HL-60 (cell line): ENCODE data around the gene CHCHD1.

Experiments
- GABPA ChIP-seq: IDR thresholded peaks from 2 replicates; pipeline ENCODE4 v1.6.1; 2012; ENCODE audit warnings: low read depth
- POLR2AphosphoS5 ChIP-seq: IDR thresholded peaks from 2 replicates; pipeline ENCODE4 v1.6.1; 2012; ENCODE audit warnings: low read depth
- TF ChIP-seq, protein P1 (sequence below): IDR thresholded peaks from one replicate; pipeline ENCODE4 v1.5.1; 2011; ENCODE audit warnings: low read length, control low read depth, inconsistent platforms; ENCODE audit not compliant: insufficient read depth
- TF ChIP-seq, protein P2 (sequence below): IDR thresholded peaks from 2 replicates; pipeline ENCODE4 v1.6.1; 2012; ENCODE audit warnings: low read depth; ENCODE audit not compliant: insufficient replicate concordance

- TF ChIP-seq, protein P1, sequence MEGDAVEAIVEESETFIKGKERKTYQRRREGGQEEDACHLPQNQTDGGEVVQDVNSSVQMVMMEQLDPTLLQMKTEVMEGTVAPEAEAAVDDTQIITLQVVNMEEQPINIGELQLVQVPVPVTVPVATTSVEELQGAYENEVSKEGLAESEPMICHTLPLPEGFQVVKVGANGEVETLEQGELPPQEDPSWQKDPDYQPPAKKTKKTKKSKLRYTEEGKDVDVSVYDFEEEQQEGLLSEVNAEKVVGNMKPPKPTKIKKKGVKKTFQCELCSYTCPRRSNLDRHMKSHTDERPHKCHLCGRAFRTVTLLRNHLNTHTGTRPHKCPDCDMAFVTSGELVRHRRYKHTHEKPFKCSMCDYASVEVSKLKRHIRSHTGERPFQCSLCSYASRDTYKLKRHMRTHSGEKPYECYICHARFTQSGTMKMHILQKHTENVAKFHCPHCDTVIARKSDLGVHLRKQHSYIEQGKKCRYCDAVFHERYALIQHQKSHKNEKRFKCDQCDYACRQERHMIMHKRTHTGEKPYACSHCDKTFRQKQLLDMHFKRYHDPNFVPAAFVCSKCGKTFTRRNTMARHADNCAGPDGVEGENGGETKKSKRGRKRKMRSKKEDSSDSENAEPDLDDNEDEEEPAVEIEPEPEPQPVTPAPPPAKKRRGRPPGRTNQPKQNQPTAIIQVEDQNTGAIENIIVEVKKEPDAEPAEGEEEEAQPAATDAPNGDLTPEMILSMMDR: no peak
- no peak for TF ChIP-seq GABPA
- TF ChIP-seq POLR2AphosphoS5: no peak
- TF ChIP-seq, protein P2, sequence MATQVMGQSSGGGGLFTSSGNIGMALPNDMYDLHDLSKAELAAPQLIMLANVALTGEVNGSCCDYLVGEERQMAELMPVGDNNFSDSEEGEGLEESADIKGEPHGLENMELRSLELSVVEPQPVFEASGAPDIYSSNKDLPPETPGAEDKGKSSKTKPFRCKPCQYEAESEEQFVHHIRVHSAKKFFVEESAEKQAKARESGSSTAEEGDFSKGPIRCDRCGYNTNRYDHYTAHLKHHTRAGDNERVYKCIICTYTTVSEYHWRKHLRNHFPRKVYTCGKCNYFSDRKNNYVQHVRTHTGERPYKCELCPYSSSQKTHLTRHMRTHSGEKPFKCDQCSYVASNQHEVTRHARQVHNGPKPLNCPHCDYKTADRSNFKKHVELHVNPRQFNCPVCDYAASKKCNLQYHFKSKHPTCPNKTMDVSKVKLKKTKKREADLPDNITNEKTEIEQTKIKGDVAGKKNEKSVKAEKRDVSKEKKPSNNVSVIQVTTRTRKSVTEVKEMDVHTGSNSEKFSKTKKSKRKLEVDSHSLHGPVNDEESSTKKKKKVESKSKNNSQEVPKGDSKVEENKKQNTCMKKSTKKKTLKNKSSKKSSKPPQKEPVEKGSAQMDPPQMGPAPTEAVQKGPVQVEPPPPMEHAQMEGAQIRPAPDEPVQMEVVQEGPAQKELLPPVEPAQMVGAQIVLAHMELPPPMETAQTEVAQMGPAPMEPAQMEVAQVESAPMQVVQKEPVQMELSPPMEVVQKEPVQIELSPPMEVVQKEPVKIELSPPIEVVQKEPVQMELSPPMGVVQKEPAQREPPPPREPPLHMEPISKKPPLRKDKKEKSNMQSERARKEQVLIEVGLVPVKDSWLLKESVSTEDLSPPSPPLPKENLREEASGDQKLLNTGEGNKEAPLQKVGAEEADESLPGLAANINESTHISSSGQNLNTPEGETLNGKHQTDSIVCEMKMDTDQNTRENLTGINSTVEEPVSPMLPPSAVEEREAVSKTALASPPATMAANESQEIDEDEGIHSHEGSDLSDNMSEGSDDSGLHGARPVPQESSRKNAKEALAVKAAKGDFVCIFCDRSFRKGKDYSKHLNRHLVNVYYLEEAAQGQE: no peak
Observed at GRCh38 chr10:73803680-73804286, 21.9 kb downstream of the CHCHD1 start.
